WTC11 (cell line): ENCODE results near the gene REEP6. TPM values are rescaled to one million over a fixed set of nuclear protein-coding genes. Genes with fewer than 3 reads are reported as not detected.

Source experiments
- ATAC-seq: fragments of 200-7000 bp; cut with Tn5 transposase; 2 replicates; pipeline ENCODE4 v1.10.0; 2021; ENCODE audit warnings: mild to moderate bottlenecking, moderate library complexity
- CTCF ChIA-PET: fragments of 300-600 bp; sonication (Branson Sonifier 250); formaldehyde crosslinking; loops from one replicate; lab custom pipeline; 2021; ENCODE audit warnings: antibody characterized with exemption; lab: Charles Lee
- POLR2A ChIA-PET: fragments of 350-600 bp; sonication (Branson Sonifier 250); formaldehyde crosslinking; loops from one replicate; lab custom pipeline; 2021; ENCODE audit warnings: antibody characterized with exemption; lab: Charles Lee
- DNase-seq: peaks from one replicate; pipeline ENCODE4 v3.0.0; 2021; ENCODE audit warnings: low spot score
- H3K27ac Mint-ChIP-seq: 2 replicates; pipeline ENCODE4 v1.8.0; 2021; ENCODE audit warnings: mixed read lengths
- H3K27me3 Mint-ChIP-seq: 2 replicates; pipeline ENCODE4 v1.8.0; 2021; ENCODE audit warnings: low read depth, mild to moderate bottlenecking, moderate library complexity, mixed read lengths
- H3K36me3 Mint-ChIP-seq: 2 replicates; pipeline ENCODE4 v1.8.0; 2021; ENCODE audit warnings: mixed read lengths
- H3K4me1 Mint-ChIP-seq: 2 replicates; pipeline ENCODE4 v1.8.0; 2022; ENCODE audit warnings: mixed read lengths
- H3K4me3 Mint-ChIP-seq: 2 replicates; pipeline ENCODE4 v1.8.0; 2021; ENCODE audit warnings: mild to moderate bottlenecking, moderate library complexity, mixed read lengths
- H3K9me3 Mint-ChIP-seq: 2 replicates; pipeline ENCODE4 v1.8.0; 2021; ENCODE audit warnings: mixed read lengths
- CREM ChIP-seq: sonication (generic); formaldehyde crosslinking; IDR thresholded peaks from 2 replicates; pipeline ENCODE4 v1.8.1; 2022; ENCODE audit warnings: mild to moderate bottlenecking, missing genetic modification reagents, moderate library complexity
- E2F1 ChIP-seq: sonication (generic); formaldehyde crosslinking; IDR thresholded peaks from 2 replicates; pipeline ENCODE4 v1.8.0; 2022; ENCODE audit warnings: mild to moderate bottlenecking, missing genetic modification reagents
- EMX1 ChIP-seq: fragments of 250-450 bp; sonication (Bioruptor Pico); IDR thresholded peaks from 2 replicates; pipeline ENCODE4 v1.8.0; 2021; ENCODE audit warnings: mild to moderate bottlenecking
- ERG ChIP-seq: fragments of 250-450 bp; sonication (Bioruptor Pico); IDR thresholded peaks from 2 replicates; pipeline ENCODE4 v1.8.0; 2021; ENCODE audit warnings: mild to moderate bottlenecking
- GTF2I ChIP-seq: fragments of 250-450 bp; sonication (Bioruptor Pico); conservative IDR thresholded peaks from 2 replicates; pipeline ENCODE4 v1.4.0; 2021; ENCODE audit warnings: mild to moderate bottlenecking
- IRF2 ChIP-seq: sonication (generic); formaldehyde crosslinking; IDR thresholded peaks from 2 replicates; pipeline ENCODE4 v1.8.0; 2022; ENCODE audit warnings: low read depth, missing genetic modification reagents, borderline replicate concordance
- MAX ChIP-seq: sonication (generic); formaldehyde crosslinking; IDR thresholded peaks from 2 replicates; pipeline ENCODE4 v1.8.0; 2022; ENCODE audit warnings: mild to moderate bottlenecking, missing genetic modification reagents
- MYBL2 ChIP-seq: sonication (generic); formaldehyde crosslinking; IDR thresholded peaks from 2 replicates; pipeline ENCODE4 v1.8.1; 2023; ENCODE audit warnings: mild to moderate bottlenecking, moderate library complexity, missing genetic modification reagents
- NFYB ChIP-seq: sonication (generic); formaldehyde crosslinking; conservative IDR thresholded peaks from 2 replicates; pipeline ENCODE4 v1.8.0; 2022; ENCODE audit warnings: low read depth, missing genetic modification reagents
- OVOL2 ChIP-seq: fragments of 250-450 bp; sonication (Bioruptor Pico); IDR thresholded peaks from 2 replicates; pipeline ENCODE4 v1.9.0; 2021; ENCODE audit warnings: mild to moderate bottlenecking, borderline replicate concordance
- PREB ChIP-seq: sonication (generic); formaldehyde crosslinking; IDR thresholded peaks from 2 replicates; pipeline ENCODE4 v1.8.1; 2022; ENCODE audit warnings: mild to moderate bottlenecking, missing genetic modification reagents, moderate library complexity, borderline replicate concordance
- PRRX2 ChIP-seq: fragments of 250-450 bp; sonication (Bioruptor Pico); IDR thresholded peaks from 2 replicates; pipeline ENCODE4 v1.8.0; 2021; ENCODE audit warnings: mild to moderate bottlenecking
- SMAD4 ChIP-seq: sonication (generic); formaldehyde crosslinking; IDR thresholded peaks from 2 replicates; pipeline ENCODE4 v1.8.0; 2022; ENCODE audit warnings: mild to moderate bottlenecking, missing genetic modification reagents
- SOX15 ChIP-seq: fragments of 250-450 bp; sonication (Bioruptor Pico); IDR thresholded peaks from 2 replicates; pipeline ENCODE4 v1.9.0; 2021; ENCODE audit warnings: mild to moderate bottlenecking
- TP53 ChIP-seq: sonication (generic); formaldehyde crosslinking; IDR thresholded peaks from 2 replicates; pipeline ENCODE4 v1.8.1; 2023; ENCODE audit warnings: mild to moderate bottlenecking, missing genetic modification reagents
- ZBTB21 ChIP-seq: sonication (generic); formaldehyde crosslinking; IDR thresholded peaks from 2 replicates; pipeline ENCODE4 v1.8.1; 2023; ENCODE audit warnings: mild to moderate bottlenecking, missing genetic modification reagents, borderline replicate concordance
- ZNF281 ChIP-seq: sonication (generic); formaldehyde crosslinking; IDR thresholded peaks from 2 replicates; pipeline ENCODE4 v1.8.0; 2023; ENCODE audit warnings: mild to moderate bottlenecking, missing genetic modification reagents
- ZNF317 ChIP-seq: sonication (generic); formaldehyde crosslinking; IDR thresholded peaks from 2 replicates; pipeline ENCODE4 v1.8.1; 2023; ENCODE audit warnings: low read depth, mild to moderate bottlenecking, moderate library complexity, missing genetic modification reagents, borderline replicate concordance
- total RNA-seq: library from RNA; stranded (reverse); gene quantifications from 3 replicates; pipeline ENCODE4 v1.2.3, GENCODE V29; 2021
- TF ChIP-seq, protein P1 (sequence below): fragments of 250-450 bp; sonication (Bioruptor Pico); IDR thresholded peaks from 2 replicates; pipeline ENCODE4 v1.9.0; 2021; ENCODE audit warnings: moderate library complexity, mild to moderate bottlenecking, inconsistent platforms, borderline replicate concordance
- TF ChIP-seq, protein P2 (sequence below): sonication (generic); formaldehyde crosslinking; IDR thresholded peaks from 2 replicates; pipeline ENCODE4 v1.8.0; 2023; ENCODE audit warnings: missing genetic modification reagents, mild to moderate bottlenecking, borderline replicate concordance

Gene REEP6
- total RNA-seq, 1 experiment from 2014 or later: 17.0 TPM

- H3K9me3 Mint-ChIP-seq: no peaks in the 10 kb centered on the region
- H3K4me1 Mint-ChIP-seq: peaks cover 6% of the 10 kb centered on the region
- CTCF ChIA-PET: interaction anchor here (1.2 kb wide), 1 partner anchor 10 kb away, joined by 5 read pairs; no protein-coding TSS in a partner anchor
- no peaks in the 10 kb centered on the region for H3K36me3 Mint-ChIP-seq
- H3K4me3 Mint-ChIP-seq: no peak overlapping the region
- no peak overlapping the region for H3K27ac Mint-ChIP-seq
- TF ChIP-seq, protein P1, sequence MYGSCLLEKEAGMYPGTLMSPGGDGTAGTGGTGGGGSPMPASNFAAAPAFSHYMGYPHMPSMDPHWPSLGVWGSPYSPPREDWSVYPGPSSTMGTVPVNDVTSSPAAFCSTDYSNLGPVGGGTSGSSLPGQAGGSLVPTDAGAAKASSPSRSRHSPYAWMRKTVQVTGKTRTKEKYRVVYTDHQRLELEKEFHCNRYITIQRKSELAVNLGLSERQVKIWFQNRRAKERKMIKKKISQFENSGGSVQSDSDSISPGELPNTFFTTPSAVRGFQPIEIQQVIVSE (CRISPR knock-in tag): no peak
- TF ChIP-seq GTF2I (no peak), OVOL2 (CRISPR knock-in tag) (no peak), ERG (no peak), PRRX2 (CRISPR knock-in tag) (no peak), CREM (CRISPR knock-in tag) (no peak), ZNF281 (CRISPR knock-in tag) (no peak), ZNF317 (no peak), TP53 (no peak), MAX (CRISPR knock-in tag) (no peak), NFYB (CRISPR knock-in tag) (no peak), SMAD4 (no peak), MYBL2 (CRISPR knock-in tag) (no peak), E2F1 (CRISPR knock-in tag) (no peak), ZBTB21 (CRISPR knock-in tag) (no peak), SOX15 (CRISPR knock-in tag) (no peak), IRF2 (CRISPR knock-in tag) (no peak), EMX1 (CRISPR knock-in tag) (no peak), PREB (CRISPR knock-in tag) (no peak)
- TF ChIP-seq, protein P2, sequence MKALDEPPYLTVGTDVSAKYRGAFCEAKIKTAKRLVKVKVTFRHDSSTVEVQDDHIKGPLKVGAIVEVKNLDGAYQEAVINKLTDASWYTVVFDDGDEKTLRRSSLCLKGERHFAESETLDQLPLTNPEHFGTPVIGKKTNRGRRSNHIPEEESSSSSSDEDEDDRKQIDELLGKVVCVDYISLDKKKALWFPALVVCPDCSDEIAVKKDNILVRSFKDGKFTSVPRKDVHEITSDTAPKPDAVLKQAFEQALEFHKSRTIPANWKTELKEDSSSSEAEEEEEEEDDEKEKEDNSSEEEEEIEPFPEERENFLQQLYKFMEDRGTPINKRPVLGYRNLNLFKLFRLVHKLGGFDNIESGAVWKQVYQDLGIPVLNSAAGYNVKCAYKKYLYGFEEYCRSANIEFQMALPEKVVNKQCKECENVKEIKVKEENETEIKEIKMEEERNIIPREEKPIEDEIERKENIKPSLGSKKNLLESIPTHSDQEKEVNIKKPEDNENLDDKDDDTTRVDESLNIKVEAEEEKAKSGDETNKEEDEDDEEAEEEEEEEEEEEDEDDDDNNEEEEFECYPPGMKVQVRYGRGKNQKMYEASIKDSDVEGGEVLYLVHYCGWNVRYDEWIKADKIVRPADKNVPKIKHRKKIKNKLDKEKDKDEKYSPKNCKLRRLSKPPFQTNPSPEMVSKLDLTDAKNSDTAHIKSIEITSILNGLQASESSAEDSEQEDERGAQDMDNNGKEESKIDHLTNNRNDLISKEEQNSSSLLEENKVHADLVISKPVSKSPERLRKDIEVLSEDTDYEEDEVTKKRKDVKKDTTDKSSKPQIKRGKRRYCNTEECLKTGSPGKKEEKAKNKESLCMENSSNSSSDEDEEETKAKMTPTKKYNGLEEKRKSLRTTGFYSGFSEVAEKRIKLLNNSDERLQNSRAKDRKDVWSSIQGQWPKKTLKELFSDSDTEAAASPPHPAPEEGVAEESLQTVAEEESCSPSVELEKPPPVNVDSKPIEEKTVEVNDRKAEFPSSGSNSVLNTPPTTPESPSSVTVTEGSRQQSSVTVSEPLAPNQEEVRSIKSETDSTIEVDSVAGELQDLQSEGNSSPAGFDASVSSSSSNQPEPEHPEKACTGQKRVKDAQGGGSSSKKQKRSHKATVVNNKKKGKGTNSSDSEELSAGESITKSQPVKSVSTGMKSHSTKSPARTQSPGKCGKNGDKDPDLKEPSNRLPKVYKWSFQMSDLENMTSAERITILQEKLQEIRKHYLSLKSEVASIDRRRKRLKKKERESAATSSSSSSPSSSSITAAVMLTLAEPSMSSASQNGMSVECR (CRISPR knock-in tag): no peak
- TF ChIP-seq, all 79 proteins: peak for 0
- DNase-seq (no peak), ATAC-seq (no peak)
- H3K27me3 Mint-ChIP-seq: peaks cover 24% of the 10 kb centered on the region
- POLR2A ChIA-PET: interaction anchor here (0.6 kb wide), 1 partner anchor 22 kb away, joined by 3 read pairs; no protein-coding TSS in a partner anchor
Observed at GRCh38 chr19:1494115-1494815, 3.3 kb downstream of the REEP6 start.
